T-helper 17 cell (primary cell): ENCODE data around the gene G6PC1. TPM values are rescaled to one million over a fixed set of nuclear protein-coding genes. Genes with fewer than 3 reads are reported as not detected.
"Not testable (repeated sequence)": the region's sequence is repeated elsewhere in the genome, so short reads cannot be mapped to it uniquely, and the experiment has no call there.

ENCODE experiments used
- ATAC-seq: fragments of 150-1000 bp; cut with Tn5 transposase; 2 replicates; pipeline ENCODE4 v1.10.0; 2021; ENCODE audit warnings: mild to moderate bottlenecking, moderate library complexity
- DNase-seq, 3 donors: peaks; one replicate each; pipeline versions ENCODE4 v3.0.0 to v3.0.0-alpha.2; 2020 to 2021
- H3K9me3 ChIP-seq: one replicate; pipeline ENCODE4 v1.7.0; 2013; ENCODE audit warnings: low read length, mild to moderate bottlenecking; ENCODE audit not compliant: control insufficient read depth, poor library complexity, severe bottlenecking
- H3K27ac Mint-ChIP-seq: one replicate; pipeline ENCODE4 v1.8.0; 2022; ENCODE audit warnings: mild to moderate bottlenecking, moderate library complexity, mixed read lengths
- H3K27me3 Mint-ChIP-seq: one replicate; pipeline ENCODE4 v1.8.0; 2022; ENCODE audit warnings: mixed read lengths
- H3K36me3 Mint-ChIP-seq: one replicate; pipeline ENCODE4 v1.8.0; 2022; ENCODE audit warnings: low read depth, mixed read lengths
- H3K4me1 Mint-ChIP-seq: one replicate; pipeline ENCODE4 v1.8.0; 2022; ENCODE audit warnings: mild to moderate bottlenecking, mixed read lengths
- H3K4me3 Mint-ChIP-seq: one replicate; pipeline ENCODE4 v1.8.0; 2022; ENCODE audit warnings: mild to moderate bottlenecking, moderate library complexity, mixed read lengths
- total RNA-seq, 4 donors: library from RNA in 2 of 4; stranded (reverse) in 2 of 4; gene quantifications; one replicate each; pipeline ENCODE4 v1.2.3 and lab custom pipeline; 2022 to 2026

G6PC1 gene
- total RNA-seq (not detected), total RNA-seq (lab: John Stamatoyannopoulos, UW) (0 reads per million in 2 donors)

- ATAC-seq = no peak
- H3K4me3 Mint-ChIP-seq = no peak within 1 kb of the TSS
- H3K36me3 Mint-ChIP-seq = no peaks in the 10 kb centered on the region
These were observed at the start of gene G6PC1 for GRCh38 chr17:42900460-42901331. Gene G6PC1 (plus strand): TSS chr17:42900799. CDS start chr17:42900877, 78 bp downstream.

GRCh38 chr17:42850954-42851353 lies 49.6 kb upstream of the G6PC1 start, which contains the start of gene AOC3:
Gene AOC3 (plus strand): TSS chr17:42851199. CDS start chr17:42851344, 145 bp downstream.
- no peaks in the 10 kb centered on the region for H3K36me3 Mint-ChIP-seq
- ATAC-seq (no peak), DNase-seq (no peak)
- H3K9me3 ChIP-seq = no peaks in the 10 kb centered on the region
- no peak within 1 kb of the TSS for H3K4me3 Mint-ChIP-seq
- H3K27ac Mint-ChIP-seq = no peak within 1 kb of the TSS
- peaks cover 6% of the 10 kb centered on the region for H3K4me1 Mint-ChIP-seq
- H3K27me3 Mint-ChIP-seq = peaks cover 14% of the 10 kb centered on the region

More at GRCh38 chr17:42900460-42901331, at the start of gene G6PC1:
- Mint-ChIP-seq H3K27ac (no peak within 1 kb of the TSS), H3K27me3 (peaks cover 36% of the 10 kb centered on the region), H3K4me1 (peaks cover 3% of the 10 kb centered on the region)
- no peak for DNase-seq
- H3K9me3 ChIP-seq = no peaks in the 10 kb centered on the region

- peaks cover 17% of the 10 kb centered on the region for H3K27me3 Mint-ChIP-seq
- H3K4me3 Mint-ChIP-seq, H3K9me3 ChIP-seq, H3K27ac Mint-ChIP-seq, H3K36me3 Mint-ChIP-seq, DNase-seq, ATAC-seq, H3K4me1 Mint-ChIP-seq: not testable (repeated sequence)
These were observed 49.0 kb upstream of the G6PC1 start for GRCh38 chr17:42851371-42852240.

GRCh38 chr17:42852351-42852750 lies 48.2 kb upstream of the G6PC1 start:
- peaks cover 6% of the 10 kb centered on the region for H3K4me1 Mint-ChIP-seq

GRCh38 chr17:42853004-42853403 lies 47.6 kb upstream of the G6PC1 start:
- ATAC-seq = no peak
- H3K4me1 Mint-ChIP-seq = peaks cover 6% of the 10 kb centered on the region
- no peak overlapping the region for H3K4me3 Mint-ChIP-seq
- peaks cover 25% of the 10 kb centered on the region for H3K27me3 Mint-ChIP-seq
- no peak for DNase-seq
- H3K9me3 ChIP-seq = no peaks in the 10 kb centered on the region
- H3K27ac Mint-ChIP-seq = no peak overlapping the region
- peaks cover 3% of the 10 kb centered on the region for H3K36me3 Mint-ChIP-seq

More at GRCh38 chr17:42852351-42852750, 48.2 kb upstream of the G6PC1 start:
- no peaks in the 10 kb centered on the region for H3K9me3 ChIP-seq
- Mint-ChIP-seq H3K27ac (no peak overlapping the region), H3K36me3 (peaks cover 3% of the 10 kb centered on the region), H3K4me3 (no peak overlapping the region), H3K27me3 (peaks cover 25% of the 10 kb centered on the region)
- DNase-seq (no peak), ATAC-seq (no peak)

- no peaks in the 10 kb centered on the region for H3K9me3 ChIP-seq
- peaks cover 6% of the 10 kb centered on the region for H3K4me1 Mint-ChIP-seq
- H3K27me3 Mint-ChIP-seq = peaks cover 25% of the 10 kb centered on the region
- H3K4me3 Mint-ChIP-seq = no peak overlapping the region
- ATAC-seq (no peak), DNase-seq (no peak)
- H3K36me3 Mint-ChIP-seq = peaks cover 3% of the 10 kb centered on the region
- H3K27ac Mint-ChIP-seq = no peak overlapping the region
These were observed 47.0 kb upstream of the G6PC1 start for GRCh38 chr17:42853597-42853967.

- DNase-seq (no peak), ATAC-seq (no peak)
- H3K9me3 ChIP-seq = no peaks in the 10 kb centered on the region
- Mint-ChIP-seq H3K36me3 (peaks cover 3% of the 10 kb centered on the region), H3K4me1 (peaks cover 6% of the 10 kb centered on the region), H3K4me3 (no peak overlapping the region), H3K27me3 (peaks cover 25% of the 10 kb centered on the region), H3K27ac (no peak overlapping the region)
These were observed 46.4 kb upstream of the G6PC1 start for GRCh38 chr17:42853968-42854790.

- Mint-ChIP-seq H3K27ac (no peak overlapping the region), H3K27me3 (peaks cover 25% of the 10 kb centered on the region), H3K4me1 (peaks cover 6% of the 10 kb centered on the region), H3K4me3 (no peak overlapping the region), H3K36me3 (peaks cover 3% of the 10 kb centered on the region)
- H3K9me3 ChIP-seq = no peaks in the 10 kb centered on the region
- DNase-seq = no peak
- ATAC-seq = no peak
These were observed 45.5 kb upstream of the G6PC1 start for GRCh38 chr17:42855048-42855596.

- not testable (repeated sequence) for H3K4me3 Mint-ChIP-seq, ATAC-seq, H3K36me3 Mint-ChIP-seq
These were observed 44.5 kb upstream of the G6PC1 start for GRCh38 chr17:42856093-42856492.

GRCh38 chr17:42856516-42856915 lies 44.1 kb upstream of the G6PC1 start:
- ATAC-seq, H3K4me3 Mint-ChIP-seq, H3K4me1 Mint-ChIP-seq, H3K36me3 Mint-ChIP-seq, DNase-seq, H3K9me3 ChIP-seq: not testable (repeated sequence)
- Mint-ChIP-seq H3K27ac (peak overlapping the region; percentile 29), H3K27me3 (peaks cover 25% of the 10 kb centered on the region)

More at GRCh38 chr17:42856093-42856492, 44.5 kb upstream of the G6PC1 start:
- DNase-seq, H3K27ac Mint-ChIP-seq, H3K9me3 ChIP-seq, H3K4me1 Mint-ChIP-seq: not testable (repeated sequence)
- peaks cover 25% of the 10 kb centered on the region for H3K27me3 Mint-ChIP-seq

- ATAC-seq (no peak), DNase-seq (no peak)
- H3K9me3 ChIP-seq = no peaks in the 10 kb centered on the region
- Mint-ChIP-seq H3K4me1 (peaks cover 4% of the 10 kb centered on the region), H3K36me3 (peaks cover 3% of the 10 kb centered on the region), H3K4me3 (no peak overlapping the region), H3K27me3 (peaks cover 25% of the 10 kb centered on the region), H3K27ac (peak overlapping the region; percentile 29)
These were observed 43.2 kb upstream of the G6PC1 start for GRCh38 chr17:42857389-42857788.

GRCh38 chr17:42865638-42866094 lies 34.9 kb upstream of the G6PC1 start:
- no peak overlapping the region for H3K4me3 Mint-ChIP-seq
- no peaks in the 10 kb centered on the region for H3K9me3 ChIP-seq
- H3K27ac Mint-ChIP-seq = no peak overlapping the region
- peaks cover 5% of the 10 kb centered on the region for H3K36me3 Mint-ChIP-seq
- peaks cover 31% of the 10 kb centered on the region for H3K27me3 Mint-ChIP-seq
- peaks cover 6% of the 10 kb centered on the region for H3K4me1 Mint-ChIP-seq
- DNase-seq = no peak
- ATAC-seq = no peak
